ENCODE data around the gene SLPI. TPM values are rescaled to one million over a fixed set of nuclear protein-coding genes. Genes with fewer than 3 reads are reported as not detected.
A peak's percentile ranks its signal among the peaks of the same experiment; 100 is the strongest.

SLPI gene, protein sequence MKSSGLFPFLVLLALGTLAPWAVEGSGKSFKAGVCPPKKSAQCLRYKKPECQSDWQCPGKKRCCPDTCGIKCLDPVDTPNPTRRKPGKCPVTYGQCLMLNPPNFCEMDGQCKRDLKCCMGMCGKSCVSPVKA
- not detected in 2 replicates for total RNA-seq
- not detected for polyA plus RNA-seq (2012)

DNA sequence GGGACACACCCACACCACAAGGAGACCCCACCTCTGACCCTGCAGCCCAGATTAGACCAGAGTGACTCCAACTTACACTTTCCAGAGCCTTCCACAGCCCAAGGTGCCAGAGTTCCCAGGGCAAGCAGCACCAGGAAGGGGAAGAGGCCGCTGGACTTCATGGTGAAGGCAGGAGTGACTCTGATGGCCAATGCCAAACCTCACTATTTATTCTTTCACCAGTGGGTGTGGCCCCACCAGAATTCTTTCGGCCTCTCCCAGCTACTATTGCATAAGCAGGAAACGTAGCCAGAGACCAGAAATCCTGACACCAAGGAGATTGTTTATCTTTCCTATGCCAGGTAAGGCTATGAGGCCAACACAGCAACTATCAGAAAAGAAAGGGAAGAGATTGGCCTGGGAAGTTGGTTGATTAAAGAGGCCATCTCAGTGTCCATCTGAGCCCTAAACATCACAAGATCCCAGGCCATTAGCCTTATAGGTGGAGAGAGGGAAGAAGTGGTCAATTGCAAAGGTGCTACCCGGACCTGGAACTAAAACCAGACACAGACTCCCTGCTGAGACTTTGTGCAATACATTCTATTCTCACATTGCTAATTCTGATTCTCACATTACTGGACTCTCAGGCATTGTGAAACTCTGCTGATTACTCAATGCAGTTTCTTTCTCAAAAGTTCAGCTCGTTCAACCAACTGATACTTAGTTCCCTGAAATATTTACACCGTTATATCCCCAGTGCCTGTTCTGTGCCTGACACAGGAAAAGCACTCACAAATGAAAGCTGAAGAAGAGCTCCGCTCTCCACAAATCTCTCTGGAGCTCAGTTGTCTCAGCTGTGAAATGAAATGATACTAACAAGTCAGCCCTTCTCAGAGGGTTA is at the start of gene SLPI:
SLPI (minus strand) TSS at position 182 of the 880 bp plus-strand sequence; CDS start at position 161, 21 bp downstream.
- DNase-seq (ENCODE audit: low read depth), result peak; percentile 7

- DNase-seq (ENCODE audit: low read depth), result no peak
These were observed 49.5 kb upstream of the SLPI start for GRCh38 chr20:45303586-45304463.

GRCh38 chr20:45301824-45302271 is 47.5 kb upstream of the SLPI start:
- DNase-seq (ENCODE audit: low read depth), result no peak

DNA sequence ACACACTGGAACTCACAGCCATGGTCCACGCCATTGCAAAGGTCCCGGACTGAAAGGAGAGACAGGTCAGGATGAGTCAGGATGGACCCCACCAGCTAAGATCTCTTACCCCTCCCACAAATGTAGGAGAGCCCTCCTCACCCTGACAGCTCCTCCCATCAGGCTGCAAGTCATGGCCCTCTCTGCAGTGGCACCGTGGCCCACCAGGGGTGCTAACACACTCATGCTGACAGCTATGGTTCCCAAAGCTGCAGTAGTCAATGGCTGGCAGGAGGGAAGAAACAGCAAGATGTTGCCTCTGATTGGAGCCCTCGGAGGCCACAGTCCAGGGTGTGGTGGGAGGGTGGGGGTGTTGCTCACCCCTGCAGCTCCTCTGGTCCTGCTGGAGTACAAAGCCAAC is 46.6 kb upstream of the SLPI start:
- DNase-seq (ENCODE audit: low read depth), result no peak

GRCh38 chr20:45299786-45300185 is 45.4 kb upstream of the SLPI start:
- DNase-seq (ENCODE audit: low read depth), result no peak

GRCh38 chr20:45297786-45298497 is 43.6 kb upstream of the SLPI start:
- no peak for DNase-seq (ENCODE audit: low read depth)

- DNase-seq (ENCODE audit: low read depth), result no peak
These were observed 40.3 kb upstream of the SLPI start for GRCh38 chr20:45294659-45295058.

DNA sequence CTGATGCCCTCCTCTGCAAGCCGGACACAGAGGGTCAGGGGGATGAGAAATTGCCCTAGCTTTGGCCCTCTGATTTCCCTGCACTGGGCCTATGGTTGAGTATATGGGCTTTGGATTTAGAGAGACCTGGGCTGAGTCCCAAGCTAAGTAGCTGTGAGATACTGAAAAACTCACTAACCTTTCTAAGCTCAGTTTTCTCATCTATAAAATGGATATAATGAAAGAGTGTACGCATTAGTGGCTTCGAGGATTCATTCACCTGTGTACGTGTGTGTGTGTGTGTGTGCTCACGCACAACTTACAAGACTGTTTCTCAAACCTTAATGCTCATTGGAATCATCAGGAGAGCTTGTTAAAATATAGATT is 39.6 kb upstream of the SLPI start:
- no peak for DNase-seq (ENCODE audit: low read depth)

DNA sequence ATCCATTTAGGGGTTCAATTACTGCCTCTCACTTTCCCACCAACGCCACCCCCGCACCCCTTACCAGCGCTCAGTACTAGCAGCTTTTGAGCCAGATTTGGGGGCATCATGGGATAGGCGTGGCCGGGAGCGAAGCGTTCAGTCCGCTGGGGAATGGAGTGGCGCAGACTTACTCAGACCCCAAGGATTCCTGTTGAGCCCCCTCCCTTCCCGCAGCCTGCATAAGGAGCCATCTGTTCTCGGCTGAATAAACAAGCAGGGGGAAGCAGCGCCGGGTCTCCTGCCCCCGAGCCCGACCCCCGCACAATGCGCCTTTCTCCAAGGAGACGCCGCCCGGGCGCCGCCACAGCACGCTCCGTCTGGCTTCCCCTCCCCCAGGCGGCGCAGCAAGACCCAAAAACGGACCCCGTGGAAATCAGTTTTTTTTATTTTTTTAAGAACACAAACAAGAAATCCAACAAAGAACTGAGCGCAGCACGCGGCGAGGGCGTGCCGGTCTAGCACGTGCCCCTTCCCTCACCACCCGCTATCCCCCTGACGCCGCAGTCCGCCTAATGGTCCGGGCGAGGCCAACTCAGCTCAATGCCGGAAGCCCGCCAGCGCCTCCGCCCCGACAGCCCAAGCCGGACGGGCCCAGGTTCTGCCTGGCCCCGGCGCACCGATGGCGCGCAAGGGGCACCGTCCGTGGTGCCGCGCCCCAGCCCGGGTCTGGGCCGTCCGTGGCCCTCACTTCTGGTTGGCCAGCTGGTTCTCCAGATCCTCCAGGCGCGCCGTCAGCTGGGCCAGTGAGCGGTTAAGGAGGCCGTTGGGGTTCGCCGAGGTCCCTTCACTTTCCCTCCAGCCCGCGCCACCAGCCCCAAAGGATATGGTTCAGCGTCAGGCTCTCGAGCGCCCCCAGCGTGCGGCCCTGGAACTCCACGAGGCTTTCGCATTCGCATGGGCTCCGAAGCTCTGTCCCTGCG is 39.0 kb upstream of the SLPI start:
- DNase-seq (ENCODE audit: low read depth), result peak; percentile 60

DNA sequence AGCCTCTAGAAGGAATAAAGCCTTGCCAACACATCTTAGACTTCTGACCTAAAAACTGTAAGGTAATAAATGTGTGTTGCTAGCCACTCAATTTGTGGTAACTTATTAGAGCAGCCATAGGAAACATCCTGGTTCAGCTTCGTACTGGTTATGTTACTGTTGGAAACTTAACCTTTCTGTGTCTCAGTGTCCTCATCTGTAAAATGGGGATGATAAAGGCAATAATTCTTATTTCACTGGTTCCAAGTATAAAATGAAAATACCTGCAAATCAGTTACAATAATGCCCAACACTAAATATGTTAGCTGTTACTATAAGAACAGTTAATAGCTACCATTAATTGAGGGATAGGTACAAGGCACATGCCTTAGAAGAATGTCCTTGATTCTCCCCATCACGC is 38.0 kb upstream of the SLPI start:
- DNase-seq (ENCODE audit: low read depth), result no peak

DNA sequence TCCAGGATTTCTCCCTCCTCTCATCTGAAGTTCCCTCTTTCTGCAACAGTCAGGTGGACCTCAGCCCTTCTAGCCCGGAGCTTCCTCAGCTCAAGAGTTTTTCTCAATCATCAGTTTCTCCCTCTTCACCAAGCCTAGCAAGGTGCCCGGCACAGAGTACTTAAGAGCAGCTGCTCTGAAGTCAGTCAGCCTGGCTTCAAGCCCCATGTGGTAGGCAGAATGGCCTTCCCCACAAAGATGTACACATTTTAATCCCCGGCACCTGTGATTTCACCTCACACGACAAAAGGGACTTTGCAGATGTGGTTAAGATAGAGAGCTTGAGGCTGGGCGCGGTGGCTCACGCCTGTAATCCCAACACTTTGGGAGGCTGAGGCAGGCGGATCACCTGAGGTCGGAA is 37.2 kb upstream of the SLPI start:
- no peak for DNase-seq (ENCODE audit: low read depth)

- peak; percentile 88 for DNase-seq (ENCODE audit: low read depth)
These were observed 36.5 kb upstream of the SLPI start for GRCh38 chr20:45290677-45291355.

DNA sequence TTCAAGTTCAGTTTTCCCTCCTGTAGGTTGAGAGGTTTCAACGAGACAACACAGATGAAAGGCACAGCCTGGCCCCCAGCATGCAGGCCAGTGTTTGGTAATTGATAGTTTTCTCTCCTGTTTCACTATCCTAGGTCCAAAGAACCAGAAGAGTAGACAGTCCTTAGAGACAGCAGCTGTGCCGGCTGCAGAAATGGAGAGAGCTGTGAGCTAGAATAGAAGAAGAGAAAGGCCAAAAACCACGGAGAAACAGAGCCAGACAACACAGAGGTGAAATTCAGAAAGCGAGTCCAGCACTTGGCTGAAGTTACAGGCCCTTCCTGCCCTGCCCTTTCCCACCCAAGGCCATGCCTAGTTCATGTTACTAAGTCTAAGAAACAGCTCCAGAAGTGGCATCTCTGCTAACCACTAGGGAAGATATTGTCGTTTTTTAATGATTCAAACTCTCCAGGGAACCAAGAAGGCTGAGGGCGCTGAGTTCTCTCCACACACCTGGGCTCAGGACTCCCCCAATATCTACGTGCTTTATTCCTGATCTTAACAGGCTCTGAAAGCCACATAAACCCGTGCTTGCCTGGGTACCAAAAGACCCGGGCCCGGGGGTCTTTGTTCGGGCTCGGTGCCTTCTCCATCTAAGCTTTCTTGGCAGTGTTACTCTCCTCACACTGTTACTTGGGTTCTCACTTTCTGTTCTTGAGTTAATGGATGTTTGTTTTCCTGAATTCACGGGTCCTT is 35.7 kb upstream of the SLPI start:
- no peak for DNase-seq (ENCODE audit: low read depth)

DNA sequence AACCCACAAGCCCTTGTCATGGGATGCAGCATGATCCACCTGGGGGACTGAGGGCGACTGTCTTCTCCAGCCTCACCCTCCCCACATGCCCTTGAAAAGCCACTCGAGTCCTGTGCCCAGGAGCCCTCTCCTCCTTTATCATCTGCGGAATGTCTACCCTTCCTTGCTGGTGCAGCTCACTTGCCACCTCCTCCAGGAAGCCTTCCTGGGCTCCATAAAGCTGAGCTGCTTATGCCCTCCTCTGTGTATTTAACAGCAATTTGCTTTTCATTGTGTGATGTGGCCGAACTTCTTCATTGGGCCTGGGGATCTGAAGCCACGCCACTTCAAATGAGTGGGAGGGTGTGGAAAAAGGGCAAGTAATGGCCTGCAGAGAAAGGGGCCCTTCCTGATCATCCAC is 34.5 kb upstream of the SLPI start:
- no peak for DNase-seq (ENCODE audit: low read depth)

GRCh38 chr20:45288376-45288775 is 34.0 kb upstream of the SLPI start:
- no peak for DNase-seq (ENCODE audit: low read depth)

- no peak for DNase-seq (ENCODE audit: low read depth)
These were observed 29.2 kb upstream of the SLPI start for GRCh38 chr20:45283551-45284057.

- no peak for DNase-seq (ENCODE audit: low read depth)
These were observed 28.6 kb upstream of the SLPI start for GRCh38 chr20:45282700-45283550.

DNA sequence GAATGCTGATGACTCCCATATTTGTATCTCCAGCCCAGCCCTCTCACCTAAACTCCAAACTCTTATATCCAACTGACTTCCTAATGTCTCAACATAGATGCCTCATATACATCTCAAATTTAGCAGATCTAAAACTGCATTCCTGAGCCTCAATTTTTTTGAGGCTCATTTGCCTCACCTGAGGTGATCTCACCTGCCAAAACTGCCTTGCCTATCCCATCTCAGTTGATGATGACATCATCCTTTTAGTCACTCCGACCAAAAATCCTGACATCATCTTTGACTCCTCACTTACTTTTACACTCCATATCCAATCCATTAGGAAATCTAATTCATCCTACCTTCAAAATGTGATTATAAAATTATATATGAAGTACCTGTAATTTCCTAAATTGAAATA is 25.6 kb upstream of the SLPI start:
- no peak for DNase-seq (ENCODE audit: low read depth)
